Mucosa of descending colon (tissue), 3 donors: ENCODE measurements around the gene DDHD1. TPM values are rescaled to one million over a fixed set of nuclear protein-coding genes. Genes with fewer than 3 reads are reported as not detected.

Experiments used
- ATAC-seq: fragments of 200-7000 bp; cut with Tn5 transposase; one replicate; pipeline ENCODE4 v1.9.1; 2020; ENCODE audit warnings: mild to moderate bottlenecking, moderate library complexity
- DNase-seq, 3 donors: peaks; one replicate each; pipeline ENCODE4 v3.0.0-alpha.2; 2020
- H3K36me3 ChIP-seq: fragments of 200-600 bp; one replicate; pipeline ENCODE4 v1.8.0; 2021; ENCODE audit warnings: low read depth, mild to moderate bottlenecking
- H3K4me1 ChIP-seq: fragments of 200-600 bp; one replicate; pipeline ENCODE4 v1.8.0; 2021; ENCODE audit warnings: low read depth, mild to moderate bottlenecking
- H3K4me3 ChIP-seq: fragments of 200-600 bp; one replicate; pipeline ENCODE4 v1.8.0; 2021; ENCODE audit warnings: mild to moderate bottlenecking
- H3K9me3 ChIP-seq: fragments of 200-600 bp; one replicate; pipeline ENCODE4 v1.8.0; 2021; ENCODE audit warnings: mild to moderate bottlenecking
- intact Hi-C, 2 donors: fragments of 100-400 bp; cut with DNase I in 1 of 2; cut with micrococcal nuclease in 1 of 2; formaldehyde crosslinking; loops; one replicate each; pipeline versions ENCODE4 v1.11.0 to v1.11.1; 2022; cut with DNase I, micrococcal nuclease
- long read RNA-seq, 2 donors: library from polyadenylated mRNA; unstranded; transcript quantifications; one replicate each; pipeline ENCODE4 v2.0.0, GENCODE V29; 2019 to 2021
- total RNA-seq, 3 donors: library from RNA; stranded (reverse); fragmentation: NEBNext Ultra II Directional in 2 of 3; extraction: Animal tissue kit (Norgen Biotek cat#: 25700) in 2 of 3; gene quantifications; one replicate each; pipeline versions ENCODE4 v1.2.1 to v1.2.4, GENCODE V29; 2021 to 2023
- TF ChIP-seq, protein P1 (sequence below): fragments of 200-600 bp; IDR thresholded peaks from one replicate; pipeline ENCODE4 v1.8.0; 2022; ENCODE audit warnings: antibody characterized with exemption, mild to moderate bottlenecking
- donor health status: DM: no; HTN: no; CAD: no; lungs with moderate emphysema.
- donor health status: DM: no; HTN: no; CAD: no.
- donor health status: DM: no; HTN: yes; CAD: no.

DDHD1 gene
- total RNA-seq = 10 to 100 TPM in 1 of 3 donors, 1 to 10 TPM in 2; 7.7 to 15.7 (median 8.2) TPM
- long read RNA-seq, donor 1, full-length matches to known transcripts = 11 of 16 reads
- long read RNA-seq, donor 1, partial matches to known transcripts = 1 of 16 reads
- long read RNA-seq, donor 1, other reads (novel, unspliced or antisense) = 4 of 16 reads
- long read RNA-seq, donor 2, partial matches to known transcripts = 0 of 1 reads
- long read RNA-seq, donor 2, other reads (novel, unspliced or antisense) = 1 of 1 reads

DNA sequence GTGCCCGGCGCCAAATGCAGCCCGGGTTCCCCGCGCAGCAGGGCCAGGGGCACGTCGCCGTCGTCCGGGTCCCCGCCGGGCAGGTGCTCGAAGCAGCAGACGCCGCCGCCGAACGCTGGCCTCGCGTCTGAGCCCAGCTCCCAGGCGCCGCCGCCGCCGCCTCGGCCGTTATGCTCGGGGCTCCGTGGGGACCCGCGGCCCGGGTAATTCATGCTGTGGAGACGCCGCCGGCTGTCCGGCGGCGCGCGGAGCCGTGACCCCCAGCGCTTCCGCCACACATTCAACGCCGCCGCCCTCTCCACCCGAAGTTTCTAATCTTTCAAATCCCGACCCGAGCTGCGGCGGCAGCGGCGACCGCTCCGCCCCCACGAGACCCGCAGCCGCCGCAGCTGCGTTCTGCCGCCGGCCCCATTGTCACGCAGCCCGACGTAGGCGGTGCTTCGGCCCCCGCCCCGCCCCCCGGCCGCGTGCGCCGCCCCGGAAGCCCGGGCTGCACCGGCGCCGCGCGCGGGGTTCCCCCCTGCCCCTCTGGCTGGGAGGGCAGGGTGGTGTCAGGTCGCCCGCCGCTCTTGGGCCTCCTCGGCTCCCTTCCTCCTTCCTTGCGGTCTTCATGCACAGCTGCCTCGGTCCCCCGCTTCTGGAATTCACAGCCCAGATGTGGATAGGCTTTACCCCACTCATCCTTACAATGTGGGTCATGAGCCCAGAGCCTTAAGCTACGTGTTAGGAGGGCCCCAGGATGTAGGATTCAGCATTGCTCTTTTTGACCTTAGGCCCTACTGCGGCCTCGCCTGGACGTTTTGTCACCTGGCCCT is at the start of gene DDHD1:
DDHD1 (minus strand) TSS at position 437 of the 815 bp plus-strand sequence; CDS start at position 212, 225 bp downstream.
- TF ChIP-seq, protein P1, sequence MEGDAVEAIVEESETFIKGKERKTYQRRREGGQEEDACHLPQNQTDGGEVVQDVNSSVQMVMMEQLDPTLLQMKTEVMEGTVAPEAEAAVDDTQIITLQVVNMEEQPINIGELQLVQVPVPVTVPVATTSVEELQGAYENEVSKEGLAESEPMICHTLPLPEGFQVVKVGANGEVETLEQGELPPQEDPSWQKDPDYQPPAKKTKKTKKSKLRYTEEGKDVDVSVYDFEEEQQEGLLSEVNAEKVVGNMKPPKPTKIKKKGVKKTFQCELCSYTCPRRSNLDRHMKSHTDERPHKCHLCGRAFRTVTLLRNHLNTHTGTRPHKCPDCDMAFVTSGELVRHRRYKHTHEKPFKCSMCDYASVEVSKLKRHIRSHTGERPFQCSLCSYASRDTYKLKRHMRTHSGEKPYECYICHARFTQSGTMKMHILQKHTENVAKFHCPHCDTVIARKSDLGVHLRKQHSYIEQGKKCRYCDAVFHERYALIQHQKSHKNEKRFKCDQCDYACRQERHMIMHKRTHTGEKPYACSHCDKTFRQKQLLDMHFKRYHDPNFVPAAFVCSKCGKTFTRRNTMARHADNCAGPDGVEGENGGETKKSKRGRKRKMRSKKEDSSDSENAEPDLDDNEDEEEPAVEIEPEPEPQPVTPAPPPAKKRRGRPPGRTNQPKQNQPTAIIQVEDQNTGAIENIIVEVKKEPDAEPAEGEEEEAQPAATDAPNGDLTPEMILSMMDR = no peak
- peak within 1 kb of the TSS; percentile 37 for H3K4me3 ChIP-seq
- intact Hi-C loops = no loop called here
- H3K9me3 ChIP-seq = no peaks in the 10 kb centered on the region
- DNase-seq (peak; percentile 78 to 90 (median 89)), ATAC-seq (peak; percentile 94)
- no peaks in the 10 kb centered on the region for H3K36me3 ChIP-seq
- no peaks in the 10 kb centered on the region for H3K4me1 ChIP-seq

DNA sequence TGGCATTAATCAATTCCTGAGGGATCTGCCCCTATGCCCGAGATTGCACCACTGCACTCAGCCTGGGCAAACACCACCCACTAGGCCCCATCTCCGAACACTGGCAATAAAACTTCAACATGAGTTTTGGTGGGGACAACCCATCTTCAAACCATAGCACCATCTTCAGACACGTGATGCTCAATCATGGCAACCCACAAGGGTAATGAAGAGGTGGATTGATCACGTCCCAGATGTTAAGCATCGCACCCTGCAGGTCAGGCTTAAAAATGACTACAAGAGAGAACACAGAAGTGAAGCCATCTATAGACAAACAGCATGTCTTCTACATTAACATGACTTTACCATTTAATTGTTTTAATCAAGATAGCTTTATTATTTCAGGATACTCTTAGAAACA is 42.8 kb upstream of the DDHD1 start:
- Histone ChIP-seq H3K4me1 (no peaks in the 10 kb centered on the region), H3K36me3 (no peaks in the 10 kb centered on the region), H3K9me3 (no peaks in the 10 kb centered on the region), H3K4me3 (no peak overlapping the region)
- ATAC-seq (no peak), DNase-seq (no peak)
- intact Hi-C loops = no loop called here
- TF ChIP-seq, protein P1 = no peak

DNA sequence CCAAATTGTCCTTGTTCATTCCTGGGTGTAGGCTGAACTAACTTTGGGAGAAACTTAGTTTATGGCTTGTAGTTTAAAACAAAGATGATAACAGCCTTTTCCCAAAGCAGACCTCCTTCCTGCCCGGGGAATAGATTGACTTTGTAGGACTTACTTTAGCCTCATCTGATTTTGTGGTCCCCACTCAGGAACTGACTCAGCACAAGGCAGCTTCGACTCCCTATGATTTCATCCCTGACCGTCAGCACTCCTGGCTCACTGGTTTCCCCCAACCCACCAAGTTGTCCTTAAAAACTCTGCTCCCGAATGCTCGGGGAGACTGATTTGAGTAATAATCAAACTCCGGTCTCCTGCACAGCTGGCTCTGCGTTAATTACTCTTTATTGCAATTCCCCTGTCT is 40.1 kb upstream of the DDHD1 start:
- DNase-seq (no peak), ATAC-seq (no peak)
- H3K4me3 ChIP-seq = no peak overlapping the region
- H3K9me3 ChIP-seq = no peaks in the 10 kb centered on the region
- H3K36me3 ChIP-seq = no peaks in the 10 kb centered on the region
- TF ChIP-seq, protein P1 = no peak
- intact Hi-C loops = no loop called here
- no peaks in the 10 kb centered on the region for H3K4me1 ChIP-seq

DNA sequence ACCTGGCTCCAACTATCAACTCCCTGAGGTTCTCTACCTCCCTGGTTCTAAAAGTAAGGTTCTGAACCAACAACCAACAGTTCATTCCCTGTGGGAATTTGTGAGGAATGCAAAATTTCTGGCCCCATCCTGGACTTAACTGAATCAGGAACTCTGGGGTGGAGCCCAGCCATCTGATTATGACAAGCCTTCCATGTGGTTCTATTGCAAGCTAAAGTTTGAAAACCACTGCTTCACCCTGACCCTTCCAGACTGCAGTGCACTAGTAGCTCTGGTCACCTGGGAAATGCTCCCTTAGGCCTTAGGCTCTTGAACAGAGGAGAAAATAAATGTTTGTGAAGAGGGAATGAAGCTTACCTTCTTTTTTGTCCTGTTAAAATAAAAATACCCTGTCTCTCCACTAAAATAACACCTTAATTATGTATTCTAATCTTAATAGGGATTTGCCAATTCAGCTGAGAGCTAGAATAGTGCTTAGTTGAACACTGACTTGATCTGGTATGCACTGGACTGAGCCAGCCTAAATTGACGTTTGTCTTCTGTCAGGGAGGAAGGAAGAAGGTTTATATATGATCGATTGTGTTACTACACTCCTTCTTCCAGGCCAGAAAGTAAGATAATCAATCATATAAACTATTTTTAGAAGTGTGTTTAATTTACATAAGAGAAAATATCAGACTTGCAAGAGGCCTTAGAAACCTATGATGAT is 39.1 kb upstream of the DDHD1 start:
- TF ChIP-seq, protein P1 = no peak
- no peaks in the 10 kb centered on the region for H3K4me1 ChIP-seq
- DNase-seq = no peak
- ATAC-seq = no peak
- intact Hi-C loops = no loop called here
- no peaks in the 10 kb centered on the region for H3K36me3 ChIP-seq
- H3K9me3 ChIP-seq = no peaks in the 10 kb centered on the region
- no peak overlapping the region for H3K4me3 ChIP-seq

DNA sequence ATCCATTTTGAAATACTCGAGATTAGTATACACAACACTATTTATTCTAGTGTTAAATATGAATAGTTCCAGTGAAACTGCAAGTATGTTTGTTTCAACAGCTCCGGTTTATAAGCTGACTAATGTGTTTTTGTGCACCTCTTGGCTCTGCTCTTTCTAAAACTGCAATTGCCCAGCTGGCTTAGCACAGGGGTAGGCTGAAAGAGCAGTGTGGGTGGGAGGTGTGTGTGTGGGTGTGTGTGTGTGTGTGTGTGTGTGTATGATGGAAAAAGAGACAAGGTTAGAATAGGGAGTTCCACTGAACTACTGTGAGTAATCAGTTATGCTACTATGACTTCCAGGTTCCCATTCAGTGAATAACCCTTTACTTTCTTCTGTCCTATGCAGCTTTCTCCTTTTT is 37.8 kb upstream of the DDHD1 start:
- DNase-seq = no peak
- Histone ChIP-seq H3K4me1 (no peaks in the 10 kb centered on the region), H3K4me3 (no peak overlapping the region), H3K36me3 (no peaks in the 10 kb centered on the region), H3K9me3 (no peaks in the 10 kb centered on the region)
- no peak for ATAC-seq
- intact Hi-C loops = no loop called here
- TF ChIP-seq, protein P1 = no peak
